Naive thymus-derived CD4-positive, alpha-beta T cell (primary cell): ENCODE measurements around the gene LHX3. TPM values are rescaled to one million over a fixed set of nuclear protein-coding genes. Genes with fewer than 3 reads are reported as not detected.
"Not testable (repeated sequence)": the region's sequence is repeated elsewhere in the genome, so short reads cannot be mapped to it uniquely, and the experiment has no call there.

Experiments used
- ATAC-seq: fragments of 150-1000 bp; cut with Tn5 transposase; 2 replicates; pipeline ENCODE4 v1.10.0; 2021; ENCODE audit warnings: mild to moderate bottlenecking, moderate library complexity
- CTCF ChIA-PET: fragments of 350-600 bp; sonication (Branson Sonifier 250); formaldehyde crosslinking; loops from one replicate; lab custom pipeline; 2021; ENCODE audit warnings: antibody characterized with exemption; lab: Charles Lee
- POLR2A ChIA-PET: fragments of 350-600 bp; sonication (Branson Sonifier 250); formaldehyde crosslinking; loops from one replicate; lab custom pipeline; 2021; ENCODE audit warnings: antibody characterized with exemption, inconsistent platforms; lab: Charles Lee
- DNase-seq, 9 donors: peaks; one replicate each; pipeline versions ENCODE4 v3.0.0 to v3.0.0-alpha.2; 2020 to 2022; ENCODE audit warnings: mixed read lengths in 1 of 9
- H3K27ac ChIP-seq: one replicate; pipeline ENCODE4 v1.7.0; 2013; ENCODE audit warnings: mild to moderate bottlenecking, low read depth, low read length, moderate library complexity
- H3K27me3 ChIP-seq, 2 donors: one replicate each; pipeline ENCODE4 v1.7.0; 2013; ENCODE audit warnings: low read length in 2 of 2, mild to moderate bottlenecking in 2 of 2, moderate library complexity in 2 of 2; ENCODE audit not compliant: control insufficient read depth in 2 of 2, insufficient read depth in 2 of 2
- H3K36me3 ChIP-seq, 3 experiments: 1 replicate in 2 of 3; 2 replicates in 1 of 3; pipeline ENCODE4 v1.7.0; 2013; ENCODE audit warnings: low read length in 3 of 3, mild to moderate bottlenecking in 3 of 3, moderate library complexity in 1 of 3; ENCODE audit not compliant: insufficient read depth in 3 of 3, control insufficient read depth in 2 of 3
- H3K4me1 ChIP-seq, 2 donors: one replicate each; pipeline ENCODE4 v1.7.0; 2013; ENCODE audit warnings: low read length in 2 of 2, mild to moderate bottlenecking in 2 of 2, moderate library complexity in 1 of 2; ENCODE audit not compliant: control insufficient read depth in 2 of 2, insufficient read depth in 2 of 2
- H3K4me3 ChIP-seq: 2 replicates; pipeline ENCODE4 v1.7.0; 2013; ENCODE audit warnings: mild to moderate bottlenecking, low read length
- H3K9me3 ChIP-seq, 3 experiments: 1 replicate in 2 of 3; 2 replicates in 1 of 3; pipeline ENCODE4 v1.7.0; 2013; ENCODE audit warnings: low read length in 3 of 3; ENCODE audit not compliant: control insufficient read depth in 2 of 3
- H3K27ac Mint-ChIP-seq, 9 donors: one replicate each; pipeline ENCODE4 v1.8.0; 2020 to 2022; ENCODE audit warnings: mixed read lengths in 9 of 9, mild to moderate bottlenecking in 8 of 9, moderate library complexity in 5 of 9, inconsistent platforms in 2 of 9
- H3K27me3 Mint-ChIP-seq, 5 donors: one replicate each; pipeline ENCODE4 v1.8.0; 2021 to 2022; ENCODE audit warnings: mixed read lengths in 5 of 5, mild to moderate bottlenecking in 1 of 5
- H3K36me3 Mint-ChIP-seq, 5 donors: one replicate each; pipeline ENCODE4 v1.8.0; 2020 to 2022; ENCODE audit warnings: mixed read lengths in 5 of 5, mild to moderate bottlenecking in 3 of 5, inconsistent platforms in 1 of 5
- H3K4me1 Mint-ChIP-seq, 7 donors: one replicate each; pipeline ENCODE4 v1.8.0; 2020 to 2022; ENCODE audit warnings: mixed read lengths in 7 of 7, mild to moderate bottlenecking in 3 of 7, inconsistent platforms in 1 of 7
- H3K4me3 Mint-ChIP-seq, 10 donors: one replicate each; pipeline ENCODE4 v1.8.0; 2020 to 2022; ENCODE audit warnings: mild to moderate bottlenecking in 10 of 10, mixed read lengths in 10 of 10, moderate library complexity in 6 of 10, inconsistent platforms in 2 of 10
- H3K9me3 Mint-ChIP-seq, 11 donors: one replicate each; pipeline ENCODE4 v1.8.0; 2020 to 2022; ENCODE audit warnings: mixed read lengths in 11 of 11, mild to moderate bottlenecking in 4 of 11, inconsistent platforms in 1 of 11, moderate library complexity in 1 of 11
- intact Hi-C, 2 donors: fragments of 100-400 bp; cut with micrococcal nuclease; formaldehyde crosslinking; loops; one replicate each; pipeline ENCODE4 v1.15.1; 2023
- polyA plus RNA-seq, 2 donors: library from polyadenylated mRNA; unstranded; fragments of 300-500 nt; fragmentation: Illumina TruSeq; gene quantifications; one replicate each; pipeline ENCODE4 v1.2.3, GENCODE V29; 2021
- total RNA-seq, 6 experiments: library from RNA in 5 of 6; stranded (reverse) in 5 of 6; gene quantifications; 1 replicate in 5 of 6; 2 replicates in 1 of 6; pipeline ENCODE4 v1.2.3 and lab custom pipeline; 2021 to 2026

Gene LHX3
- total and polyA plus RNA-seq, 7 experiments from 2014 or later = 0.15 to 0.21 TPM; not detected in 5

DNA sequence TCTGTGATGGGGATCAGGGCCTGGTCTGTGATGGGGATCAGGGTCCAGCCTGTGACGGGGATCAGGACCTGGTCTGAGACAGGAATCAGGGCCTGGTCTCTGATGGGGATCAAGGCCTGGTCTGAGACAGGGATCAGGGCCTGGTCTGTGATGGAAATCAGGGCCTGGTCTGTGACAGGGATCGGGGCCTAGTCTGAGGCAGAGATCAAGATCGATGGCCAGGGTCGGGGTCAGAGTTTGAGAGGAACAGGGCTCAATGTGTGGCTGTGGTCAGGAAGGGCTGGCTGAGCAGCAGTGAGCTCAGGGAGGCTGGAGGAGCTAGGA lies 52.4 kb downstream of the LHX3 start:
- no peak overlapping the region for H3K4me3 Mint-ChIP-seq
- H3K27ac Mint-ChIP-seq = no peak overlapping the region

DNA sequence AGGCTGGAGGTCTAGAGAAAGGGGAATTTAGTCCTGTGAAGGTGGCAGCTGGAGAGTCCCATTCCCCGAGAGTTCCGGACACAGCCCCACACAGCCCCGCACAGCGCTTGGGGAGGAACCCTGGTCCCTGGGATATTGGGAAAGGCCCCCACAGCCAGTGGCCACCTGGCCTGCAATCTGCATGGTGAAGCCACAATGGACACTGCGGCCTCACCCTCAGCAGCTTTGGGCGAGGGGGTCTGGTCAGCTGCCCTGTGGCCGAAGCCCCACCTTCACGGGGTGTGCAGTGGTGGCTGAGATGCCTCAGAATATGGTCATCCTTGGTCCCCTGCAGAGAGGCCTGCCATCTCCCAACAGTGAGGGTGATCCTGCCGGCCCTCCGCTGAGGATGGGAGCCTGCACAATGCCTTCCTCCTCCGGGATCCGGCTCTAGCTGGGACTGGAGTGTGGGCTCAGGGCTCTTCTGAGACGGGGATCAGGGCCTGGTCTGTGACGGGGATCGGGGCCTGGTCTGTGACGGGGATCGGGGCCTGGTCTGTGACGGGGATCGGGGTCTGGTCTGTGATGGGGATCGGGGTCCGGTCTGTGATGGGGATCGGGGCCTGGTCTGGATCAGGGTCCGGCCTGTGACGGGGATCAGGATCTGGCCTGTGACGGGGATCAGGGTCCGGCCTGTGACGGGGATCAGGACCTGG lies 52.9 kb downstream of the LHX3 start:
- Mint-ChIP-seq H3K4me1 (peaks cover 0 to 1% (median 0%) of the 10 kb centered on the region in 7 donors), H3K27me3 (peaks cover 0 to 10% (median 8%) of the 10 kb centered on the region in 5 donors), H3K9me3 (peaks cover 0 to 3% (median 0%) of the 10 kb centered on the region in 11 donors), H3K27ac (no peak overlapping the region), H3K36me3 (no peaks in the 10 kb centered on the region), H3K4me3 (no peak overlapping the region)
- H3K27me3 ChIP-seq = no peaks in the 10 kb centered on the region
- no peaks in the 10 kb centered on the region for H3K9me3 ChIP-seq
- ATAC-seq (peak; percentile 14), DNase-seq (no peak)
- intact Hi-C loops = no loop called here
- no peaks in the 10 kb centered on the region for H3K36me3 ChIP-seq
- H3K4me1 ChIP-seq = no peaks in the 10 kb centered on the region
- CTCF ChIA-PET = no interaction called here
- POLR2A ChIA-PET = no interaction called here
- H3K27ac ChIP-seq = no peak overlapping the region
- no peak overlapping the region for H3K4me3 ChIP-seq

More for the DNA sequence above, 52.4 kb downstream of the LHX3 start:
- H3K27ac ChIP-seq = no peak overlapping the region
- no peaks in the 10 kb centered on the region for H3K36me3 Mint-ChIP-seq
- ChIA-PET POLR2A (no interaction called here), CTCF (no interaction called here)
- no peaks in the 10 kb centered on the region for H3K9me3 ChIP-seq
- H3K4me3 ChIP-seq = no peak overlapping the region
- intact Hi-C loops = no loop called here
- no peaks in the 10 kb centered on the region for H3K36me3 ChIP-seq
- no peaks in the 10 kb centered on the region for H3K27me3 ChIP-seq
- DNase-seq = no peak
- H3K4me1 Mint-ChIP-seq = peaks cover 0 to 1% (median 0%) of the 10 kb centered on the region in 7 donors
- peaks cover 0 to 3% (median 0%) of the 10 kb centered on the region in 11 donors for H3K9me3 Mint-ChIP-seq
- H3K27me3 Mint-ChIP-seq = peaks cover 0 to 10% (median 8%) of the 10 kb centered on the region in 5 donors
- ATAC-seq = no peak
- no peaks in the 10 kb centered on the region for H3K4me1 ChIP-seq

- no peak for DNase-seq
- no peak overlapping the region for H3K27ac Mint-ChIP-seq
- no peak overlapping the region for H3K27ac ChIP-seq
- no peak overlapping the region for H3K4me3 Mint-ChIP-seq
- peaks cover 0 to 3% (median 0%) of the 10 kb centered on the region in 11 donors for H3K9me3 Mint-ChIP-seq
- peaks cover 0 to 11% (median 9%) of the 10 kb centered on the region in 5 donors for H3K27me3 Mint-ChIP-seq
- H3K36me3 ChIP-seq = no peaks in the 10 kb centered on the region
- H3K4me3 ChIP-seq = no peak overlapping the region
- H3K4me1 Mint-ChIP-seq = peaks cover 0 to 1% (median 0%) of the 10 kb centered on the region in 7 donors
- ChIA-PET POLR2A (no interaction called here), CTCF (no interaction called here)
- H3K27me3 ChIP-seq = no peaks in the 10 kb centered on the region
- H3K36me3 Mint-ChIP-seq = no peaks in the 10 kb centered on the region
- ATAC-seq = no peak
- intact Hi-C loops = no loop called here
- no peaks in the 10 kb centered on the region for H3K9me3 ChIP-seq
- no peaks in the 10 kb centered on the region for H3K4me1 ChIP-seq
Measured at GRCh38 chr9:136151214-136151804, 53.6 kb downstream of the LHX3 start.

DNA sequence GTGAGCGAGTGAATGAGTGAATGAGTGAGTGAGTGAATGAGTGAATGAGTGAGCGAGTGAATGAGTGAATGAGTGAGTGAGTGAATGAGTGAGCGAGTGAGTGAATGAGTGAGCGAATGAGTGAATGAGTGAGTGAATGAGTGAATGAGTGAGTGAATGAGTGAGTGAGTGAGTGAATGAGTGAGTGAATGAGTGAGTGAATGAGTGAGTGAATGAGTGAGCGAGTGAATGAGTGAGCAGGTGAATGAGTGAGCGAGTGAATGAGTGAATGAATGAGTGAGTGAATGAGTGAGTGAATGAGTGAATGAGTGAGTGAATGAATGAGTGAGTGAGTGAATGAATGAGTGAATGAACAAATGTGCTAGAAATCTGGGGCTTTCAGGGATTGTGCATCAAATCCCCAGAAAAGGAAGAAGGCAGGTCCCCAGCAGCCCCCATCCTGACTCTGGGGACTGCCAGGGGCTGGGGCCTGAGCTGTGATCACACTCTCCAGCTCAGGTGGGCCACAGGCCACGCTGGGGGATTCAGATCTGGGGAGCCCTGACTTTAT lies 54.2 kb downstream of the LHX3 start:
- H3K4me1 ChIP-seq, H3K27ac ChIP-seq, DNase-seq, H3K4me3 Mint-ChIP-seq, POLR2A ChIA-PET, intact Hi-C loops, H3K27me3 ChIP-seq, H3K36me3 ChIP-seq, CTCF ChIA-PET, H3K4me3 ChIP-seq, H3K36me3 Mint-ChIP-seq, H3K27ac Mint-ChIP-seq, H3K9me3 Mint-ChIP-seq, ATAC-seq, H3K4me1 Mint-ChIP-seq, H3K9me3 ChIP-seq: not testable (repeated sequence)
- H3K27me3 Mint-ChIP-seq = peaks cover 0 to 16% (median 9%) of the 10 kb centered on the region in 5 donors

DNA sequence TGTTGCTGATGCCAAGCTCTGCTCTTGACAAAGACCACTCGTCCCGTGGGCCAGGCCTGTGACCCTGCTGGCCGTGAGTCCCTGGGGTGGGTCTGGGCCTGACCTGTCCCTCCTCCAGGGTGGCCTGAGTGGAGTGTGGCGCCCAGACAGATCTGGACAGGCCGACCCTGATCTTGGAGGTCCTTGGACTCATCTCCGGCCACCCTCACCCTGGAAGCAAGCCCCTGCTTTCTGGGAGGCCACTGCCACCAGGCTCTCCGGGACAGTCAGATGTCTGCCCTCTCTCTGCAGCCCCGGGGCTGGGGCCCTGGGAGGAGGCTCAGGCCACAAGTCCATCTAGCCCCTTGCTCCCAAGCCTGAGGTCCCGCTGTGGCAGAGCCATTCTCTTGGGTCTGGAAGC lies 55.1 kb downstream of the LHX3 start:
- Mint-ChIP-seq H3K4me1 (peaks cover 0 to 1% (median 0%) of the 10 kb centered on the region in 7 donors), H3K36me3 (no peaks in the 10 kb centered on the region), H3K27ac (no peak overlapping the region), H3K9me3 (peaks cover 0 to 3% (median 0%) of the 10 kb centered on the region in 11 donors), H3K4me3 (no peak overlapping the region), H3K27me3 (peaks cover 0 to 12% (median 1%) of the 10 kb centered on the region in 5 donors)
- H3K4me3 ChIP-seq = no peak overlapping the region
- H3K9me3 ChIP-seq = no peaks in the 10 kb centered on the region
- H3K27ac ChIP-seq = no peak overlapping the region
- ATAC-seq (no peak), DNase-seq (no peak)
- ChIA-PET CTCF (no interaction called here), POLR2A (no interaction called here)
- no peaks in the 10 kb centered on the region for H3K27me3 ChIP-seq
- intact Hi-C loops = no loop called here
- H3K36me3 ChIP-seq = no peaks in the 10 kb centered on the region
- no peaks in the 10 kb centered on the region for H3K4me1 ChIP-seq

GRCh38 chr9:136149337-136149736 lies 55.6 kb downstream of the LHX3 start:
- peaks cover 0 to 12% (median 0%) of the 10 kb centered on the region in 5 donors for H3K27me3 Mint-ChIP-seq
- peaks cover 0 to 1% (median 0%) of the 10 kb centered on the region in 7 donors for H3K4me1 Mint-ChIP-seq
- H3K27ac Mint-ChIP-seq = no peak overlapping the region
- DNase-seq = no peak
- H3K4me3 ChIP-seq = no peak overlapping the region
- no peaks in the 10 kb centered on the region for H3K4me1 ChIP-seq
- H3K9me3 ChIP-seq = no peaks in the 10 kb centered on the region
- ChIA-PET CTCF (no interaction called here), POLR2A (no interaction called here)
- no peak overlapping the region for H3K4me3 Mint-ChIP-seq
- H3K36me3 Mint-ChIP-seq = no peaks in the 10 kb centered on the region
- ATAC-seq = no peak
- H3K27me3 ChIP-seq = no peaks in the 10 kb centered on the region
- intact Hi-C loops = no loop called here
- H3K27ac ChIP-seq = no peak overlapping the region
- H3K9me3 Mint-ChIP-seq = peaks cover 0 to 3% (median 0%) of the 10 kb centered on the region in 11 donors
- H3K36me3 ChIP-seq = no peaks in the 10 kb centered on the region
